Adrenal gland (tissue), 12 donors: ENCODE results near the gene MOB1A. TPM values are rescaled to one million over a fixed set of nuclear protein-coding genes. Genes with fewer than 3 reads are reported as not detected.

Experiments
- DNase-seq, 7 donors: peaks; one replicate each; pipeline ENCODE4 v3.0.0-alpha.2; 2019 to 2020
- H3K27ac ChIP-seq, 5 donors: fragments of 200-600 bp; sonication (generic) in 4 of 5; 1 replicate in 3 of 5; 2 replicates in 2 of 5; pipeline versions ENCODE4 v1.5.1 to v1.8.0; 2016 to 2020; ENCODE audit warnings: mild to moderate bottlenecking in 1 of 5
- H3K27me3 ChIP-seq: fragments of 200-600 bp; 2 replicates; pipeline ENCODE4 v1.8.0; 2021
- H3K36me3 ChIP-seq, 2 donors: fragments of 200-600 bp; replicated peaks in 1 of 2; 1 replicate in 1 of 2; 2 replicates in 1 of 2; pipeline versions ENCODE4 v1.5.1 to v1.8.0; 2018 to 2022
- H3K4me1 ChIP-seq, 2 donors: fragments of 200-600 bp; replicated peaks in 1 of 2; 1 replicate in 1 of 2; 2 replicates in 1 of 2; pipeline versions ENCODE4 v1.5.1 to v1.8.0; 2018 to 2021
- H3K4me3 ChIP-seq, 4 donors: fragments of 200-600 bp; sonication (generic) in 3 of 4; one replicate each; pipeline ENCODE4 v1.5.1; 2016 to 2018
- H3K9me3 ChIP-seq, 3 donors: fragments of 200-600 bp; sonication (generic) in 1 of 3; replicated peaks in 1 of 3; 1 replicate in 2 of 3; 2 replicates in 1 of 3; pipeline versions ENCODE4 v1.5.1 to v1.8.0; 2016 to 2021
- POLR2A ChIP-seq, 2 donors: fragments of 450-650 bp; IDR thresholded peaks; one replicate each; pipeline ENCODE4 v1.6.1; 2017; ENCODE audit warnings: antibody characterized with exemption in 2 of 2, mild to moderate bottlenecking in 2 of 2, moderate library complexity in 1 of 2
- WGBS, 4 donors: extraction: QIAGEN DNeasy Blood & Tissue Kit in 2 of 4; methylation state at CpG; one replicate each; pipeline versions ENCODE4 v1.1.5 to v1.1.7; 2013 to 2017; 5-methylcytosine and 5-hydroxymethylcytosine counted together
- intact Hi-C, 2 donors: fragments of 100-400 bp; cut with DNase I; formaldehyde crosslinking; loops; one replicate each; pipeline versions ENCODE4 v1.14.1 to v1.15.0; 2022 to 2023
- polyA plus RNA-seq, 3 donors: library from polyadenylated mRNA; stranded (reverse); fragments of 200-250 nt in 2 of 3; fragments of 350-450 nt in 1 of 3; fragmentation: Illumina TruSeq in 1 of 3; extraction: RNeasy Lipid Tissue Mini Kit (QIAGEN cat#74804) in 1 of 3; gene quantifications; one replicate each; pipeline ENCODE4 v1.2.3, GENCODE V29; 2013 to 2014
- total RNA-seq, 9 donors: library from RNA; depleted of rRNA in 4 of 9; stranded (reverse); fragments of >200 nt in 4 of 9; fragments of 120-200 nt in 1 of 9; fragmentation: NEBNext Ultra II Directional in 1 of 9; extraction: Animal tissue kit (Norgen Biotek cat#: 25700) in 1 of 9; gene quantifications; one replicate each; pipeline versions ENCODE4 v1.1.0 to v1.2.4, GENCODE V29; 2013 to 2023
- TF ChIP-seq, protein P1 (sequence below), 6 experiments: fragments of 450-650 bp in 4 of 6; fragments of 200-600 bp in 2 of 6; sonication (generic) in 1 of 6; IDR thresholded peaks; 1 replicate in 5 of 6; 2 replicates in 1 of 6; pipeline versions ENCODE4 v1.5.1 to v1.8.0; 2016 to 2021; ENCODE audit warnings: antibody characterized with exemption in 6 of 6, mild to moderate bottlenecking in 2 of 6, moderate library complexity in 1 of 6
- donor health status: healthy with polysubstance abuse.
- donor health status: Bipolar disorder and iron deficiency.
- donor health status: DM: yes; HTN: yes; CAD: no.
- donor health status: DM: no; HTN: no; CAD: no.
- donor health status: DM: no; HTN: no; CAD: no.
- donor health status: DM: yes; HTN: yes; CAD: no.

MOB1A gene
- total and polyA plus RNA-seq, 12 donors = 15.9 to 103 (median 74.7) TPM

DNA sequence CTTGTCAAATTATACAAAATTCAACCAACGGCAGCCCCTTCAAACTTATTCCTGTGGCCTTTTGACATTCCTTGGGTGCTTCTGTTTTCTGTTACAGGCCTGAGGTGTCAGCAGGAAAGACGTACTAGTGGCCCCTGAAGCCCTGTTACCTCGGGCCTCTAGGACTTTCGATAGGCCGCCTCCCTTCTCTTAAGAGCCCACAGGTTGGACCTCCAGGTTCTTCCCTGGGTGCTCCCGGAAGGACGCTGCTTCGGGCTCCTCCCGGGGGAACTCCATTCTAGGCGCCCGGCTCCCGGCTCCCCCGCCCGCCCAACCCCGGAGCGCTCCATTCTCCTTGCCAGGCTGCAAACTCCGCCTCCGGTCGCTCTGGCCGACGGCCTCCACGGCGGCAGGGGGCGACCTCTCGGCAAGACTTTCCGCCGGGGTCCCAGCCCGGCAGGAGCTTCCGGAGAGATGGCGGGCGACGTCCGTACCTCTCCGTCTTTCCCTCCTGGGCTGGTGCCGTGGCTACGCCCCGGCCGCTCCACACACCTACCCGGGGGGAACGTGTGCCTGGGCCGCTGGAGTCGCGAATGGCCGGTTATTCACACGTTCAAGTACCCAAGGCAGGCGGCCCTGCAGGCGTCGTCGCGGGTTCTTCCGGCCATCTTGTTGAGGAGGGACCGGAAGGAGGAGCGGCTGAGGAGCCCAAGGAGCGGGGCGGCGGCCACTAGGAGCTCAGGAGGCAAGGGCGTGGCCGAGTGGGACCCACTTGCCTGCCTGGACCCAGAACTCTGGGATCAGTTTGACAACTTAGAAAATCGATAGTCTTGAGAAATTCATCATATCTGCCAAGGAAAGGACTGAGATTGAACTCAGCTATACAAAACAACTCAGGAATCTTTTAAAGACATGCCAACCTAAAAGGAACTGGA lies 58.5 kb downstream of the MOB1A start:
- WGBS, 4 donors = 6 to 14% (median 8%) methylated on average over 15 to 59 of the region's 59 CpGs
- intact Hi-C loops = no loop called here
- Histone ChIP-seq H3K4me3 (peak overlapping the region; percentile 6 to 78 (median 70)), H3K27ac (peak overlapping the region in 4 of 5 donors; percentile 47 to 90 (median 67)), H3K27me3 (no peaks in the 10 kb centered on the region), H3K9me3 (no peaks in the 10 kb centered on the region), H3K36me3 (no peaks in the 10 kb centered on the region), H3K4me1 (peaks cover 0 to 8% of the 10 kb centered on the region in 2 donors)
- DNase-seq = peak; percentile 80 to 87 (median 84)
- TF ChIP-seq, protein P1, sequence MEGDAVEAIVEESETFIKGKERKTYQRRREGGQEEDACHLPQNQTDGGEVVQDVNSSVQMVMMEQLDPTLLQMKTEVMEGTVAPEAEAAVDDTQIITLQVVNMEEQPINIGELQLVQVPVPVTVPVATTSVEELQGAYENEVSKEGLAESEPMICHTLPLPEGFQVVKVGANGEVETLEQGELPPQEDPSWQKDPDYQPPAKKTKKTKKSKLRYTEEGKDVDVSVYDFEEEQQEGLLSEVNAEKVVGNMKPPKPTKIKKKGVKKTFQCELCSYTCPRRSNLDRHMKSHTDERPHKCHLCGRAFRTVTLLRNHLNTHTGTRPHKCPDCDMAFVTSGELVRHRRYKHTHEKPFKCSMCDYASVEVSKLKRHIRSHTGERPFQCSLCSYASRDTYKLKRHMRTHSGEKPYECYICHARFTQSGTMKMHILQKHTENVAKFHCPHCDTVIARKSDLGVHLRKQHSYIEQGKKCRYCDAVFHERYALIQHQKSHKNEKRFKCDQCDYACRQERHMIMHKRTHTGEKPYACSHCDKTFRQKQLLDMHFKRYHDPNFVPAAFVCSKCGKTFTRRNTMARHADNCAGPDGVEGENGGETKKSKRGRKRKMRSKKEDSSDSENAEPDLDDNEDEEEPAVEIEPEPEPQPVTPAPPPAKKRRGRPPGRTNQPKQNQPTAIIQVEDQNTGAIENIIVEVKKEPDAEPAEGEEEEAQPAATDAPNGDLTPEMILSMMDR (IDR thresholded peaks at IDR 0.05) = peak; percentile 37 to 65 (median 51)
- TF ChIP-seq POLR2A (IDR thresholded peaks at IDR 0.05) = peak; percentile 21 to 46

DNA sequence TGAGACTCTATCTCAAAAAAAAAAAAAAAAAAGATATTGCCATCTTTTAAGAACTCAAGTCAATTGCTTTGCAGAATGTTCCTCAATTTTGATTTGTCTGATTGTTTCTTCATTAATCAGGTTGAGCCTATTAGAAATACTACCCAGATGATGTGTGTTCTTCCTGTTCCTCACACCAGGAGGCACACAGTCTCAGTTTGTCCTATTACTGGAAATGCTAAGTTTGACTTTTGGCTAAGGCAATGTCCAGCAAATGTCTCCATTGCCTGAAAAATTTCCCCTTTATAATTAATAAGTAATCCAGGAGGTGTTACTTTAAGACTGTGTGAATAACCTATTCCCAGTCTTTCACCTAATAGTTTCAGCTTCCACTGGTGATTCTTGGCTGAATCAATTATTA lies 59.3 kb downstream of the MOB1A start:
- Histone ChIP-seq H3K36me3 (no peaks in the 10 kb centered on the region), H3K9me3 (no peaks in the 10 kb centered on the region), H3K4me1 (peaks cover 0 to 8% of the 10 kb centered on the region in 2 donors), H3K4me3 (peak overlapping the region in 2 of 4 donors; percentile 61 to 78), H3K27me3 (no peaks in the 10 kb centered on the region), H3K27ac (no peak overlapping the region)
- intact Hi-C loops = no loop called here
- TF ChIP-seq, protein P1 (IDR thresholded peaks at IDR 0.05) = peak in 2 of 6 experiments; percentile 7 to 17
- TF ChIP-seq POLR2A (IDR thresholded peaks at IDR 0.05) = no peak
- DNase-seq = peak in 1 of 7 donors; percentile 23

GRCh38 chr2:74111380-74111779 lies 67.3 kb downstream of the MOB1A start:
- Histone ChIP-seq H3K27me3 (no peaks in the 10 kb centered on the region), H3K4me3 (no peak overlapping the region), H3K9me3 (no peaks in the 10 kb centered on the region), H3K36me3 (no peaks in the 10 kb centered on the region), H3K4me1 (no peaks in the 10 kb centered on the region), H3K27ac (no peak overlapping the region)
- DNase-seq = no peak
- intact Hi-C loops = no loop called here
- TF ChIP-seq POLR2A (IDR thresholded peaks at IDR 0.05) = no peak
- TF ChIP-seq, protein P1 (IDR thresholded peaks at IDR 0.05) = no peak

DNA sequence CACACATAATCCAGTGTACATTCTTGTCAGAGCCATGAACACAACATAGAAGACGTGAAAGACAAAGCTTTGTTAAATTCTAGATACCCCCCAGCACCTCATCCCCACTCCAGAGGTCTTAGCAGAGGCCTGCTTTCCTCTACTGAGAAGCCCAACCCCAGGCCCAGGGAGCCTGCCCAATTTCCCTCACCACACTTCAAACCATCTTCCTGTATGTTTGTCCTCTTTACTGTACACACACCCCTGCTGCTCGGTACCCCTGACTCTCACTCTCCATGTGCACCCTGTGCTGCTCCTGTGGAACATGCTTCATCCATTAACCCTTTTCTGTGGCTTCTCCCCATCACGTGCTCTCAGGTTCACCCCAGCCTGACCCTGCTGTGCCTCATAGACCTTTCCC lies 68.1 kb downstream of the MOB1A start:
- no peak for DNase-seq
- Histone ChIP-seq H3K4me3 (no peak overlapping the region), H3K4me1 (no peaks in the 10 kb centered on the region), H3K27ac (no peak overlapping the region), H3K27me3 (no peaks in the 10 kb centered on the region), H3K9me3 (no peaks in the 10 kb centered on the region), H3K36me3 (no peaks in the 10 kb centered on the region)
- WGBS, 4 donors = 77 to 93% (median 89%) methylated on average over 3 of the region's 3 CpGs
- no peak for TF ChIP-seq POLR2A (IDR thresholded peaks at IDR 0.05)
- intact Hi-C loops = no loop called here
